ENCODE data around the gene SNX22.

DNA sequence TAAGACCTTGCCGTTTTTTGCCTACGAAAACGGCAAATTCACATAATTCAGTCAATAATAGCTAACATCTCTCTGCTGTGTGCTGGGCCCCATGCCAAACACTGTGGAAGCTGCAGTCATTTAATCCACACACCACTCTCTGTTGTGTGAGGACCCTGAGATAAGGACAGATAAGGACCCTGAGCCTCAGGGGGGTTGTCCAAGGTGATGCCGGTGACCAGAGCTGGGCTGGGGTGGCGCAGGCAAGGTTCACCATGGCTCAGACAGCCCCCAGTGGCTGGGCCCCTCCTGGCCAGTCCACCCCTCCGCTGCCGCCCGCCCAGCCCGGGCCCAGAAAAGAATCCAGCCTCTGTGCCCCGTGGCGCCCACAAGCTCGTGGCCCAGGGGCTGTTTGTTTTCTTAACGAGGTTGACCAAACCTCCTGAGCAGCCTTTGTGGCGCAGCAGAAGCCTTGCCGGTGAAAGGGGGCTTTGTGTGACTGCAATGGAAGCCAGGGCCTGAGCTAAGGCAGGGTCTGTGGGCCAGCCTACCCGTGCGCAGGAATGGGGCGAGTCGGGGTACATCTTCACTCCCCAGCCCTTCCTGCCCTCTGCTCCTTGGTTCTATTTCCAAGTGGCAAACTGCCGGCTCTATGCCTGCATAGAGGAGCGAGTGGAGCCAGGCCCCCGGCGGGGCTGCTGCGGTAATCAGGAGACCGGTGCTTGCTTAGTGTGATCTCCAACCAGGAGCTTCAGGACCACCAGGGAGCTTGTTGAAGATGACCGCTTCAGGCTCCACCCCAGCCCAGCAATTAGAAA is 4.4 kb upstream of the SNX22 start:
- TF ChIP-seq POLR2AphosphoS5 (IDR thresholded peaks at IDR 0.05) (no peak), POLR2A (IDR thresholded peaks at IDR 0.05) (no peak)
- TF ChIP-seq, protein P1, sequence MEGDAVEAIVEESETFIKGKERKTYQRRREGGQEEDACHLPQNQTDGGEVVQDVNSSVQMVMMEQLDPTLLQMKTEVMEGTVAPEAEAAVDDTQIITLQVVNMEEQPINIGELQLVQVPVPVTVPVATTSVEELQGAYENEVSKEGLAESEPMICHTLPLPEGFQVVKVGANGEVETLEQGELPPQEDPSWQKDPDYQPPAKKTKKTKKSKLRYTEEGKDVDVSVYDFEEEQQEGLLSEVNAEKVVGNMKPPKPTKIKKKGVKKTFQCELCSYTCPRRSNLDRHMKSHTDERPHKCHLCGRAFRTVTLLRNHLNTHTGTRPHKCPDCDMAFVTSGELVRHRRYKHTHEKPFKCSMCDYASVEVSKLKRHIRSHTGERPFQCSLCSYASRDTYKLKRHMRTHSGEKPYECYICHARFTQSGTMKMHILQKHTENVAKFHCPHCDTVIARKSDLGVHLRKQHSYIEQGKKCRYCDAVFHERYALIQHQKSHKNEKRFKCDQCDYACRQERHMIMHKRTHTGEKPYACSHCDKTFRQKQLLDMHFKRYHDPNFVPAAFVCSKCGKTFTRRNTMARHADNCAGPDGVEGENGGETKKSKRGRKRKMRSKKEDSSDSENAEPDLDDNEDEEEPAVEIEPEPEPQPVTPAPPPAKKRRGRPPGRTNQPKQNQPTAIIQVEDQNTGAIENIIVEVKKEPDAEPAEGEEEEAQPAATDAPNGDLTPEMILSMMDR (IDR thresholded peaks at IDR 0.05) = no peak

Data from prostate gland (tissue), 2 donors.